RPMI8226 (cell line): Measurements from ENCODE around the gene ISG20.

Experiments
- DNase-seq: peaks from one replicate; pipeline ENCODE4 v3.0.0-alpha.2; 2015

Gene ISG20

GRCh38 chr15:88695101-88695500 lies 56.3 kb downstream of the ISG20 start:
- no peak for DNase-seq

GRCh38 chr15:88695691-88696251 lies 57.0 kb downstream of the ISG20 start:
- no peak for DNase-seq

GRCh38 chr15:88696254-88696653 lies 57.4 kb downstream of the ISG20 start:
- DNase-seq, result no peak

- DNase-seq, result no peak
These were observed 58.5 kb downstream of the ISG20 start for GRCh38 chr15:88697276-88697675.

DNA sequence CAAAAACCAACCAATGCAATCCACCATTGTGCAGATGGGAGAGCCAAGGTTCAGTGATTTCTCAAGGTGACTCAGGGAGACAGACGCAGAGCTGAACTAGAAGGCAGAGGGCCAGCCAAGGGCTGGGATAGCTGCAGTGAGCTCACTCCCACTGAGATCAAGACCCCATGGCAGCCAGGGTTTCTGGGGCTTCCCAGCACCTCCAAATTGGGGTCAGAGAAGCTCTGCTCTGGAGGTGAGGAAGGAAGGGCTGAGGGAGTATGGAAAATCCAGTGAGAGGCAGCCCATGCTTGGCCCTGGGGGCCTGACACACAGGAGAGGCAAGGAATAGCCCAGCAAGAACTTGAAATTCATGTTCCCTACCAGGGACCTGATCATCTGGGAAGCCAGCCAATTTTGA lies 61.0 kb downstream of the ISG20 start:
- no peak for DNase-seq

DNA sequence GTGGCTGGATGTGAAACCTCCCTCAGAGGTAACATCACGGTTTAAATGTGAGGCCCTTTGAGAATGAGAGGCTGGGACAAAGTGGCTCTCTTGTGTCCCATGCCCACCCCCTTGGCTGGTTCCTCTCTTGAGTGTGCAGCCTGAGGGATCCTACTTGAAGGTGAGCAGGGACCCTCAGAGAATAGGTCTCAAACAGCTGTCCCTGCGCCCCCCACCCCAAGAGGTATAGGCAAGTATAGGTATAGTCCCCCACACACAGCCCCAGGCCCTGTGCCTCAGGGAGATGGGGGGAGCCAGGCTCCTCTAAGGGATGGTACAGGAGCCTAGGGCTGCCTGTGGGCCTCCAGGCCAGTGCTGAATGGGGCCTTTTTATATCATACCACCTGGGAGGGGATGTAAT lies 61.9 kb downstream of the ISG20 start:
- no peak for DNase-seq

DNA sequence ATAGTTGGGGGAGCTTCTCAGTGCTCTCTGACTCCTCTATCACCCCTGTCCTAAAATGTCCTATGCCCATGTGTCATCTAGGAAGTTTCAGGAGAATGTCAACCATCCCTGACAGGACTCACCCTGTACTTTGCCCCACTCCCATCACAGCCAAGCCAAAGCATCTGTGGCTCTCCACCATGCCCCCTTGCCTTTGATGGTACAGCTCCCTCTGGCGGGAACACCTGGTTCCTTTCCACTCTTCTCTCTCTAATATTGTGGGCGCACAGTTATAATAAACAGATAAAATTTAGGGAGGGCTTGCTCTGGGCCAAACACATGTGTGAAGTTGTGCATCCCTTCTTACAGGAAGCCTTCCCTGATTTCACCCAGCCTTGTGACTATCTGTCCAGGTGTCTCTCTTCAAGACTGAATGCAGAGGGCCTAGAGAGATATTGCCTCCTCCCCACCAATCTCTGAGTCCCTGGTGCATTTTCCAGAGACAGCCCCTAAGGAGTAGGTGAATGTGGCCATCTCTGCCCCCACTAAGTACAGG lies 62.8 kb downstream of the ISG20 start:
- peak; percentile 45 for DNase-seq

GRCh38 chr15:88702983-88703382 lies 64.2 kb downstream of the ISG20 start:
- DNase-seq, result no peak

DNA sequence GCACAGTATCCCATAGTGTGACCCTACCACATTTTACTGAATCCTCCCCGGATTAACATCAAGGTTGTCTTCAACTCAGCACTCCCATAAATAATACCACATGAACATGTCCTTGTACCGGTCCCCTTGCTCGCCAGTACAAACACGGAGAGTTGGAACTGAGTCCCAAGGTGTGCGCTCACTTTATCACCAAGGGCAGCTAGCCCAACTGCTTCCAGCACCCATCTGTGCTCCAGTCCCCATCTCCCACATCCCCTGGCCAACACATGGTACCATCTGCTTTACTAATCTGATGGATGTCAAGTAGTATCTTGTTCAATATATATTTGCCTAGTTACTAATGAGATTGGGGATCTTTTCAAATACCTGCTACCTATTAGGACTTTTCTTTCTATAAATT lies 64.7 kb downstream of the ISG20 start:
- no peak for DNase-seq

DNA sequence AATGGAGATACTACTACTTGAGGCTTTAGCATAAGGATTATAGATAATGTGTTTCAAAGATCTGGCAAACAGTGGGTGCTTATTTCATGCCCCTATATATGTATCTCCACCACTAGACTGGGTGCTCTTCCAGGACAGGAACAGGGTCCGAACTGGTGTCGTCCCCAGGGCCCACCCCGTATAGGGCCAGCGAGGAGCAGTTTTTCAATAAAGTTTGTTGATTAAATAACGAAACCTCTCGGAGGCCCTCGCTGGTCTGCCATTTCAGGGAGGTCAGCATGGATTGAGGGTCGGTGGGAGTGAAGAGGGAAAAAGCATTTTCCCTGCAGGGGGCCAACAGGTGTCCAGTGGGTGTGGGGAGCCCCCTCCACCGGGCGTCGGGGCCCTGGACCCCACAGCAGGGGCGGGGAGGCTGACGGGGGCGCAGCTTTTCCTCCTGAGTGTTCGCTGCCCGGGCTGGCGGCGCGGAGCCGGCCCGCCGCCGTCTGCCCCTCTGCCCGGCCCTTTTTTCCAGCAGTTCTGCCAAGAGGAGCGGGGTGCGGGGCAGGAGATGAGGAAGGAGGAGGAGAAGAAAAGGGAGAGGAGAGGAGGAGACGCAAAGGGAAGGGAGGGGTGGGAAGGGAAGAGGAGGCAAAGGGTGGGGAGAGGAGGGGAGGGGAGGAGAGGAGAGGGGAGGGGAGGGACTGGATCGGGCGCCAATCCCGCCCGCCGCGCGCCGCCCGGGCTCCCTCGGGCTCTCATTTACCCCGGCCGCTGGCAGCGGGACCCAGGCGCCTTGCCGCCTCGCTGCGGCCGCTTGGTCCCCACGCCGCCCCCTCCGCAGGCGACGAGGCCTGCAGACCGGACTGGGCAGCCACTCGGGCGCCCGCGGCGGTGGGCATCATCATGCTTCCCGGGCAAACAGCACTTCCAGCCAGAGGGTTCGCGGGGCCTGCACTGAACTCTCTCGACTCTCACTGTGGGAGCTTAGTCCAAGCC lies 66.3 kb downstream of the ISG20 start:
- DNase-seq, result no peak

DNA sequence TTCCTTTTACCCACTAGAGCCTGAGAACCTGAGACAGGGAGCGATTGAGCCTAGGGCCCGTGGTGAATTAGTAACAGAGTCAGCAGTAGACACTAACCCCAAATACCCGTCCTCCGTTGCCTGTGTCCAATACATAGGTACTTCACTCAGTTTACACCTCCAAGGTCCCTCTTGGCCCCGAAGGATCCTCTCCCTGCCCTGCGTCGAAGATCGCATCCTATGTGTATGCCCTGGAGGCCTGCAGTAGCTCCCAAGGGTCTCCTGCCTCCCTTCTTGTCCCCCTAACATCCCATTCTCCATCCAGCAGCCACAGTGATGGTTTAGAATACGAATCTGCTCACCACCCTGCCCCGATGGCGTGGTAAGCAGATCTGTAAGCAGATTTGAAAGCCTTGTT lies 67.0 kb downstream of the ISG20 start:
- no peak for DNase-seq
